Mammary epithelial cell (primary cell): ENCODE measurements around the gene TRANK1.

Source experiments
- CTCF ChIP-seq, 2 donors: IDR thresholded peaks in 1 of 2; conservative IDR thresholded peaks in 1 of 2; 2 replicates each; pipeline ENCODE4 v1.5.1; 2011 to 2012; ENCODE audit warnings: inconsistent platforms in 2 of 2, low read length in 2 of 2, mild to moderate bottlenecking in 2 of 2, control low read depth in 1 of 2, low read depth in 1 of 2; ENCODE audit not compliant: insufficient read depth in 1 of 2; ENCODE audit errors: extremely low read depth in 1 of 2
- EZH2 ChIP-seq: IDR thresholded peaks from 2 replicates; pipeline ENCODE4 v1.6.1; 2012; ENCODE audit warnings: low read length, inconsistent platforms, borderline replicate concordance

- TF ChIP-seq CTCF (conservative IDR thresholded peaks at IDR 0.05 in 1 of 2, IDR thresholded peaks at IDR 0.05 in 1 of 2; ENCODE audit: extremely low read depth in 1 of 2, insufficient read depth in 1 of 2, low read depth in 1 of 2, low read length in 2 of 2), result no peak
- TF ChIP-seq EZH2, result no peak
Observed at GRCh38 chr3:36981006-36981405, 36.2 kb upstream of the TRANK1 start.
